Bronchial epithelial cell (primary cell): ENCODE data around the gene SAE1. TPM values are rescaled to one million over a fixed set of nuclear protein-coding genes. Genes with fewer than 3 reads are reported as not detected.
A peak's percentile ranks its signal among the peaks of the same experiment; 100 is the strongest.

Source experiments
- DNase-seq: peaks from one replicate; pipeline ENCODE4 v3.0.0-alpha.2; 2010; ENCODE audit warnings: low read depth
- FAIRE-seq: peaks from 2 replicates; lab custom pipeline; 2011; peaks lifted over from hg19 to GRCh38; lab: Jason Lieb, UNC
- H3K27me3 ChIP-seq: 2 replicates; pipeline ENCODE4 v1.5.1; 2011; ENCODE audit warnings: low read length; ENCODE audit not compliant: control insufficient read depth, insufficient read depth
- H3K36me3 ChIP-seq: 2 replicates; pipeline ENCODE4 v1.5.1; 2011; ENCODE audit warnings: low read length; ENCODE audit not compliant: control insufficient read depth, insufficient read depth
- H3K4me3 ChIP-seq: 2 replicates; pipeline ENCODE4 v1.5.1; 2011; ENCODE audit warnings: mild to moderate bottlenecking, low read depth, low read length, control low read depth
- total RNA-seq: library from RNA; depleted of rRNA; stranded (reverse); fragments of >200 nt; gene quantifications from 2 replicates; pipeline ENCODE4 v1.2.1, GENCODE V29; 2014
- TF ChIP-seq, protein P1 (sequence below): IDR thresholded peaks from 2 replicates; pipeline ENCODE4 v1.5.1; 2011; ENCODE audit warnings: mild to moderate bottlenecking, moderate library complexity, low read length, control low read depth, inconsistent platforms; ENCODE audit not compliant: insufficient read depth, severe bottlenecking

The SAE1 gene
- total RNA-seq, 1 donor from 2014 or later: 90.6 TPM

DNA sequence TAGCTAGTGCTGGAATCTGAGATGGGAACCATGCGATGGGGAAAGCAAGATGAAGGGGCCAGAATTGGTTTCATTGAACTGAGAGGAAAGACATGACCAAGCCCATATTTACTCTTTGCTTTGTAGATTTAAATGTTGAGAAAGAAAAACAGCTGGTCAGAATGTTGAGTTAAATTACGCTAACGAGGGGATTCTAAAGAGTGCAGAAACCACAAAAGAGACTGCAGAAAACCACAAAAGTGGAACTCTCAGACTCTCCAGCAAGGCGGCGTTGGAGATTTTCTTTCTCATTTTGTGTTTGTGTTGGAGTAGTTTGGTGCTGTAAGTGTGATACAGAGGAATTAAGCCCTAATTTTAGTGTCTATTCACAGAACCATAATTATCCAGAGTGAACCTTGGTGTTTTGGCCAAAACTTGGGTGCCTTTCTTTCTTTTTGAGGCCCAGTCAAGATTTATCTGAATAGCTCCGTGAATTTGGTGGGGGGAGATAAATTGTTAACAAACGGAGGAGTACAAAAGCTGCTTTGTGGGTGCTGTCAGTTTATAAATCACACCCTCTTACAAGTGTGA lies 26.3 kb downstream of the SAE1 start:
- no peak for FAIRE-seq

DNA sequence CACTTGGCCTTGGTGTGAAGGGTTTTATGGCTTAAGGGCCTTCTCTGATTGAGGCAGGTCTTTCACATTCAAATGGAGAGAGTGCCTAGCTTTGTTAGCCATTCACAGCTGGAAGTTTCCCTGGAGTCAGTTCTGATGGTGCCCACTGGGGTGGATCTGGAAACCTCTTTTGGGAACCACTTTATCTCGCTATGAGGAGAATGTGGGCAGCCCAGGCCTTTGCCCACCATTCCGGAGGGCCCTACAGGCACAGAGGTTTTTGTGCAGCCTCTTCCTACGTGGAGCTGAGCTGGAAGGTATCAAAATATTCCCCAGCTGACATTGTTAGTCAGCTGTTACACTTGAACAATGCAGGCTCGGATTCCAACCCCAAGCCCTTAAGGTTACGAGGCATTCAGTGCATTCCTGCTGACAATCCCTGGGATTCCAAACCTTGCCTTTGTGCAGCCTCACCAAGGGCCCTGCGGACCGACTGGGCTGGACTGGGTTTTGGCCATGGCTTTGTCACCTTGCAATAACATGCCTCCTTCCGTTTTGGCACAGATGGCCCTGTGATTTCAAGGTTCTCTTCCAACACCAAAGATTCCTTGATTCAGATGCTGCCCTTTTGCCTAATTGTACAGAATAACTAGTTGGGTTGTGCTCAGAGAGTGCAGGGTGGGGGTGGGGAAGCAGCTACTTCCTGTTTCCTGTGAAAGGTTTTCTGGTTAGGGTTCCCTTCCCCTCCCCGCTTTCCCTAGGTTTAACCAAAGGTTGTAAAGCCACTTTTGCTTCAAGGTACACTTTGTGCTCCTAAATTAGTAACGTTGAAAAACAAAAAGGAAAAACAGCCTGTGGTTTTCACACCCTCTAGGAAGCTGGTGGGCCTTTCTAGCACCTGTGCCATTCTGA lies 27.0 kb downstream of the SAE1 start:
- FAIRE-seq: no peak
- peak; percentile 42 for DNase-seq
- H3K27me3 ChIP-seq: no peaks in the 10 kb centered on the region
- H3K4me3 ChIP-seq: no peak overlapping the region
- H3K36me3 ChIP-seq: peaks cover 12% of the 10 kb centered on the region
- TF ChIP-seq, protein P1, sequence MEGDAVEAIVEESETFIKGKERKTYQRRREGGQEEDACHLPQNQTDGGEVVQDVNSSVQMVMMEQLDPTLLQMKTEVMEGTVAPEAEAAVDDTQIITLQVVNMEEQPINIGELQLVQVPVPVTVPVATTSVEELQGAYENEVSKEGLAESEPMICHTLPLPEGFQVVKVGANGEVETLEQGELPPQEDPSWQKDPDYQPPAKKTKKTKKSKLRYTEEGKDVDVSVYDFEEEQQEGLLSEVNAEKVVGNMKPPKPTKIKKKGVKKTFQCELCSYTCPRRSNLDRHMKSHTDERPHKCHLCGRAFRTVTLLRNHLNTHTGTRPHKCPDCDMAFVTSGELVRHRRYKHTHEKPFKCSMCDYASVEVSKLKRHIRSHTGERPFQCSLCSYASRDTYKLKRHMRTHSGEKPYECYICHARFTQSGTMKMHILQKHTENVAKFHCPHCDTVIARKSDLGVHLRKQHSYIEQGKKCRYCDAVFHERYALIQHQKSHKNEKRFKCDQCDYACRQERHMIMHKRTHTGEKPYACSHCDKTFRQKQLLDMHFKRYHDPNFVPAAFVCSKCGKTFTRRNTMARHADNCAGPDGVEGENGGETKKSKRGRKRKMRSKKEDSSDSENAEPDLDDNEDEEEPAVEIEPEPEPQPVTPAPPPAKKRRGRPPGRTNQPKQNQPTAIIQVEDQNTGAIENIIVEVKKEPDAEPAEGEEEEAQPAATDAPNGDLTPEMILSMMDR: no peak

More for the DNA sequence above, 26.3 kb downstream of the SAE1 start:
- TF ChIP-seq, protein P1: no peak
- H3K27me3 ChIP-seq: no peaks in the 10 kb centered on the region
- no peak for DNase-seq
- peaks cover 11% of the 10 kb centered on the region for H3K36me3 ChIP-seq
- H3K4me3 ChIP-seq: no peak overlapping the region

DNA sequence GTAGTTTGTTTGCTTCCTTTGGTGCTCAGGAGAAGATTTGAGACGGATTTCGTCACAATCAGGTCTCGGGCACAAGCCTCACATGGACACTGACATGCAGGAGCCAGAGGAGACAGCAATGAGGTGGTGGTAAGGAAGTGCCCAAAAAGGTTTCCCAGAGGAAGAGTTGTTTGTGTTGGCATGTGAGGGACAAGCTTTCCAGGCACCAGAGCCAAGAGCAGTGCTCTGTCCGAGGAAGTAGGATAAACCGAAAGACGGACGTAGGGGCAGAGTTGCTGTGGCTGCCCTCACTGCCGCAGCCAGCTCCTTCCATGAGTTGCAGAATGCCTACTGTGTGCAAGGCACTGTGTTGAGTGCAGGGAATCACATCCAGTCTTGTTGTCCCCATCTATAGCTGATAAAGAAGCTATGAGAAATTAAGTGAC lies 27.7 kb downstream of the SAE1 start:
- TF ChIP-seq, protein P1: no peak
- DNase-seq: no peak
- Histone ChIP-seq H3K27me3 (no peaks in the 10 kb centered on the region), H3K36me3 (peaks cover 13% of the 10 kb centered on the region), H3K4me3 (no peak overlapping the region)
- no peak for FAIRE-seq

DNA sequence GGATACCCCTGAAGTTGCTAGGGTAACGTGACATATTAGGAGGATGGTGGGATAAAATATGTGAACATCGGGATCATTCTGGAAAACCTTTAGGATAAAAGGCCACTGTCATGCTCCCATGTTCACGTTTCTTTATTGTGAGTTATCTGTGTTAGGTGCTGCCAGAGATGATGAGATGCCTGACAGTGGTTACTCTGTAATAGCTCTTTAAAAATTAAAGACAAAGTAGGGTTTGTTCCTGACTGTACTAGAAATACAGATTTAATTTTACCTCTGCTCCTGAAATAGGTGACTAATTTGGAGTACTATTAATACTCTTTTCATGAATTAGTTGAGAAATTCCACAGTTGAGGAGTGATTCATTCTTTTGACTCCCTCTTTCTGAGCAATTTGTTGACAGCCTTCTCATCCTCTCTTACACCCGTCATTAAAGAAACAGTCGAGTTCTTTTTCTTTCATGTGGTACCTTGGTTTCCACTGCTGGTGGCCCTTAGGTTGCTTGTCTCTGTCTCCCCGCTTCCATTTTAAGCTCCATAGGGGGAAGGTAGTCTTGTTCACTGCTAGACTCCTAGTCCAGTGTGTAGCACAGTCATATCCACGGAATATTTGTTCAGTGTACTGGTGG lies 28.4 kb downstream of the SAE1 start:
- DNase-seq: peak; percentile 88
- H3K4me3 ChIP-seq: no peak overlapping the region
- H3K27me3 ChIP-seq: no peaks in the 10 kb centered on the region
- FAIRE-seq: no peak
- peaks cover 13% of the 10 kb centered on the region for H3K36me3 ChIP-seq
- TF ChIP-seq, protein P1: no peak

DNA sequence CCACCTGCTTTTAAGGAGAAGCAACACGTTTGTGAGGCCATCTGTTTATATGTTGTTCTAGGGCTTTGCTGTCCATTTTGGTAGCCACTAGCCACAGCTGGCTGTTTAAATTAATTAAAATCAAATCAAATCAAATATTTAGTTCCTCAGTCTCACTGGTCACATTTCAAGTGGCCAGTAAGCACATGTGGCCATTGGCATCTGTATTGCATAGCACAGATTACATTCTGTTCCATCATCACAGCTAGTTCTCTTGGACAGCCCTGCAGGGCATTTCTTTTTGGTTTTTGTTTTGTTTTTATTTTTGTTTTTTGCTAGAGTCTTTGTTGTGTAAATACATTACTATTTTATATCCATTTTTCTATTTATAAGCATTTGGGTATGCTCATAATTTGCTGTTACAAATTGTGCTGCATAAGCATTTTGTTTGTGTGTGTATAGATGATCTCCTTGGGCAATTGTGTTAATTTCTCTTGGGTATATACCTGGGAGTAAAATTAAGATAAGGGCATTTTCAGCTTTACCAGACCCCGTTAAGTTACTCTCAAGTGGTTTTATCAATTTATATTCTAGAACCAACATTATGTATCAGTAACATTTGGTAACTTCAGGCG lies 31.3 kb downstream of the SAE1 start:
- peaks cover 10% of the 10 kb centered on the region for H3K36me3 ChIP-seq
- no peak overlapping the region for H3K4me3 ChIP-seq
- FAIRE-seq (no peak), DNase-seq (no peak)
- no peaks in the 10 kb centered on the region for H3K27me3 ChIP-seq
- TF ChIP-seq, protein P1: no peak
